ENCODE data around the gene SYNGR3.

DNA sequence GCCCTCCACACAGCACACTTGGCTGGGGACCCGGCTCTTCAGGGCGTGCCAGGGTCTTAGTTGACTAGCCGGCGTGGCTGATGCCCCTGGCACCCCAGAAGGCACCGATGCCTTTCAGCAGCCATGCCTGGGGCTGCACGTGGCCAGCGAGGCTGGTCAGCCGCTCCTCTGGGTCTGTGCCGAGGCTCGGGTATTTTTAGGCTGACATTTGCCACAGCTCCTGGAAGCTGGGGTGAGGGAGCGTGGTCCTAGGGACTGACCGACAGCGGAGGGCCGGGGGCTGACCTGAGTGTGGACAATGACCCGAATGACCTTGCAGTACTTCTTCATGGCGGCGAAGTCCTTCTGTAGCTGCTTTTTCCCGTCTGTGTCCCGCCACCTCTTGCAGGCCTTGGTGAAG, 39.2 kb upstream of the SYNGR3 start:
- TF ChIP-seq POLR2AphosphoS5 (IDR thresholded peaks at IDR 0.05; ENCODE audit: low read depth, low read length) (no peak), POLR2A (IDR thresholded peaks at IDR 0.05; ENCODE audit: low read depth, low read length) (no peak), SPI1 (IDR thresholded peaks at IDR 0.05; ENCODE audit: low read depth, low read length) (no peak), TAF1 (IDR thresholded peaks at IDR 0.05; ENCODE audit: low read depth, low read length) (no peak), PAX5 (IDR thresholded peaks at IDR 0.05; ENCODE audit: insufficient read depth, low read length, severe bottlenecking) (no peak)

Data from GM12891 (cell line).